Stimulated activated CD4-positive, alpha-beta T cell treated with anti-CD3 and anti-CD28 coated beads, Interleukin-2, amount 100 ng/mL, for 24 hours (primary cell): ENCODE data around the gene SLC9C1.

Experiments used
- DNase-seq, 2 donors: peaks; one replicate each; pipeline ENCODE4 v3.0.0-alpha.2; 2020

The SLC9C1 gene

GRCh38 chr3:112306825-112307224, 12.8 kb upstream of the SLC9C1 start:
- DNase-seq = no peak

- no peak for DNase-seq
Observed at GRCh38 chr3:112304611-112305010, 10.6 kb upstream of the SLC9C1 start.

GRCh38 chr3:112303764-112304325, 9.8 kb upstream of the SLC9C1 start:
- no peak for DNase-seq

- DNase-seq = no peak
Observed at GRCh38 chr3:112302881-112303763, 9.1 kb upstream of the SLC9C1 start.

- no peak for DNase-seq
Observed at GRCh38 chr3:112302150-112302830, 8.3 kb upstream of the SLC9C1 start.

GRCh38 chr3:112298781-112299180, 4.8 kb upstream of the SLC9C1 start:
- no peak for DNase-seq

GRCh38 chr3:112297714-112298113, 3.7 kb upstream of the SLC9C1 start:
- DNase-seq = no peak

- no peak for DNase-seq
Observed at GRCh38 chr3:112289011-112289410, 5.0 kb downstream of the SLC9C1 start.

- no peak for DNase-seq
Observed at GRCh38 chr3:112280266-112280665, 13.8 kb downstream of the SLC9C1 start.

- no peak for DNase-seq
Observed at GRCh38 chr3:112273536-112273935, 20.5 kb downstream of the SLC9C1 start.

GRCh38 chr3:112261742-112262141, 32.3 kb downstream of the SLC9C1 start:
- DNase-seq = no peak

GRCh38 chr3:112260563-112260962, 33.5 kb downstream of the SLC9C1 start:
- no peak for DNase-seq

GRCh38 chr3:112253301-112253971, 40.6 kb downstream of the SLC9C1 start:
- no peak for DNase-seq

- DNase-seq = no peak
Observed at GRCh38 chr3:112247900-112248299, 46.1 kb downstream of the SLC9C1 start.

- DNase-seq = no peak
Observed at GRCh38 chr3:112247350-112247749, 46.7 kb downstream of the SLC9C1 start.

- DNase-seq = no peak
Observed at GRCh38 chr3:112233083-112233482, 60.9 kb downstream of the SLC9C1 start.

GRCh38 chr3:112231727-112232126, 62.3 kb downstream of the SLC9C1 start:
- no peak for DNase-seq

- DNase-seq = no peak
Observed at GRCh38 chr3:112230033-112230432, 64.0 kb downstream of the SLC9C1 start.

- no peak for DNase-seq
Observed at GRCh38 chr3:112228786-112229185, 65.2 kb downstream of the SLC9C1 start.

GRCh38 chr3:112200317-112200666, 93.7 kb downstream of the SLC9C1 start:
- no peak for DNase-seq

GRCh38 chr3:112199622-112200316, 94.2 kb downstream of the SLC9C1 start:
- DNase-seq = no peak

GRCh38 chr3:112197131-112197530, 96.9 kb downstream of the SLC9C1 start:
- DNase-seq = no peak

- no peak for DNase-seq
Observed at GRCh38 chr3:112187300-112187699, 106.7 kb downstream of the SLC9C1 start.
